ENCODE measurements around the gene CKB.

The CKB gene

GRCh38 chr14:103528146-103528586 lies 5.5 kb upstream of the CKB start:
- Histone ChIP-seq H3K4me1 (ENCODE audit: insufficient read depth, low read length, poor library complexity, severe bottlenecking) (peaks cover 13% of the 10 kb centered on the region), H3K9me3 (ENCODE audit: insufficient read depth, low read depth, low read length) (no peaks in the 10 kb centered on the region), H3K9me2 (replicated peaks; ENCODE audit: low read depth, low read length) (no peaks in the 10 kb centered on the region), H3K27me3 (ENCODE audit: insufficient read depth, low read length, poor library complexity, severe bottlenecking) (no peaks in the 10 kb centered on the region), H2AFZ (ENCODE audit: low read length) (no peak overlapping the region; the same call in 1 of the 2 replicates), H3K79me2 (ENCODE audit: insufficient read depth, low read length) (peaks cover 31% of the 10 kb centered on the region; the same call in 1 of the 2 replicates), H3K4me2 (ENCODE audit: low read depth, low read length, poor library complexity, severe bottlenecking) (peak overlapping the region; percentile 79), H3F3A (ENCODE audit: low read depth) (no peaks in the 10 kb centered on the region), H3K9ac (ENCODE audit: low read depth, low read length, poor library complexity, severe bottlenecking) (peak overlapping the region; percentile 83), H3K4me3 (ENCODE audit: low read length, poor library complexity, severe bottlenecking) (peak overlapping the region; percentile 90), H3K36me3 (ENCODE audit: insufficient read depth, low read length) (no peaks in the 10 kb centered on the region), H4K20me1 (ENCODE audit: insufficient read depth, low read length, poor library complexity, severe bottlenecking) (peaks cover 11% of the 10 kb centered on the region)
- TF ChIP-seq, protein P1, sequence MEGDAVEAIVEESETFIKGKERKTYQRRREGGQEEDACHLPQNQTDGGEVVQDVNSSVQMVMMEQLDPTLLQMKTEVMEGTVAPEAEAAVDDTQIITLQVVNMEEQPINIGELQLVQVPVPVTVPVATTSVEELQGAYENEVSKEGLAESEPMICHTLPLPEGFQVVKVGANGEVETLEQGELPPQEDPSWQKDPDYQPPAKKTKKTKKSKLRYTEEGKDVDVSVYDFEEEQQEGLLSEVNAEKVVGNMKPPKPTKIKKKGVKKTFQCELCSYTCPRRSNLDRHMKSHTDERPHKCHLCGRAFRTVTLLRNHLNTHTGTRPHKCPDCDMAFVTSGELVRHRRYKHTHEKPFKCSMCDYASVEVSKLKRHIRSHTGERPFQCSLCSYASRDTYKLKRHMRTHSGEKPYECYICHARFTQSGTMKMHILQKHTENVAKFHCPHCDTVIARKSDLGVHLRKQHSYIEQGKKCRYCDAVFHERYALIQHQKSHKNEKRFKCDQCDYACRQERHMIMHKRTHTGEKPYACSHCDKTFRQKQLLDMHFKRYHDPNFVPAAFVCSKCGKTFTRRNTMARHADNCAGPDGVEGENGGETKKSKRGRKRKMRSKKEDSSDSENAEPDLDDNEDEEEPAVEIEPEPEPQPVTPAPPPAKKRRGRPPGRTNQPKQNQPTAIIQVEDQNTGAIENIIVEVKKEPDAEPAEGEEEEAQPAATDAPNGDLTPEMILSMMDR (conservative IDR thresholded peaks at IDR 0.05; ENCODE audit: low read length), result no peak
- TF ChIP-seq EZH2phosphoT487 (IDR thresholded peaks at IDR 0.05; ENCODE audit: borderline replicate concordance), result no peak

DNA sequence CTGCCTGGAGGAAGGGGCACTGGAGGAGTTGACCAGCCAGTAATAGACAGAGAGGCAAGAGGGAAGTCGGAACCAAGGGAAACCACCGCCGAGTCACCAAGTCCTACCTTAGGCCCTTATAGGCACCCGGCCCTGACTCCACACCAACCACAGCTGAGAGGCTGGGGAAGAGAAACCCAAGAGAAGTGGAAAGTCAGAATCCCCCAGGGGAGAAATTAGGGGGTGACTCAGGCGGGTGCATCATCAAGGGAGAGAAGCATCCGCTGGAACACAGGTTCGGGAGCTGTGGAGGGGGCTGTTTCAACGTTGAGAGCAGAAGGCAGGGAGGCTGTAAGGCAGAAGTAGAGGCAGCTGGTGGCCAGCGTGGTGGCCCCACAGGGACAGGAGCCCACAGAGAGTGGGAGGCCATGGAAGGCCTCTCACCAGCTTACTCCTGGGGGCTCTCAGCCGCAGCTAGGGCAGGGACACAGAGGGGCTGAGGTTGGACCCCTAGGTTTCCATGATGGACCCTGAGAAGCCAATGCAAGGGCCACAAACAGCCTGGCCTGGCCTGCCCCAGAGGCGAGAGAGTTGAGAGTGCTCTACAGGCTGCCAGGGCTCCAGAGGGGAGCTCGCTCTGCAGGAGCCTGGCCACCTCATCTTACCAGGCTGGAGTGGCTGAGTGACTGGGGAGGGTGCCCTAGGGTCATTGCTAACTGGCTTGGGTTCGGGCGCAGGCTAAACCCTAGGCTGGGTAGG lies 4.9 kb upstream of the CKB start:
- Histone ChIP-seq H3K9me3 (ENCODE audit: insufficient read depth, low read depth, low read length) (no peaks in the 10 kb centered on the region), H3K27me3 (ENCODE audit: insufficient read depth, low read length, poor library complexity, severe bottlenecking) (no peaks in the 10 kb centered on the region), H3K79me2 (ENCODE audit: insufficient read depth, low read length) (peaks cover 31% of the 10 kb centered on the region; the same call in 1 of the 2 replicates), H3K4me3 (ENCODE audit: low read length, poor library complexity, severe bottlenecking) (peak overlapping the region; percentile 90), H3K4me2 (ENCODE audit: low read depth, low read length, poor library complexity, severe bottlenecking) (peak overlapping the region; percentile 79), H2AFZ (ENCODE audit: low read length) (no peak overlapping the region), H3K4me1 (ENCODE audit: insufficient read depth, low read length, poor library complexity, severe bottlenecking) (peaks cover 13% of the 10 kb centered on the region), H3K36me3 (ENCODE audit: insufficient read depth, low read length) (no peaks in the 10 kb centered on the region), H3F3A (ENCODE audit: low read depth) (no peaks in the 10 kb centered on the region), H4K20me1 (ENCODE audit: insufficient read depth, low read length, poor library complexity, severe bottlenecking) (peaks cover 11% of the 10 kb centered on the region), H3K9ac (ENCODE audit: low read depth, low read length, poor library complexity, severe bottlenecking) (peak overlapping the region; percentile 83), H3K9me2 (replicated peaks; ENCODE audit: low read depth, low read length) (no peaks in the 10 kb centered on the region)
- no peak for TF ChIP-seq EZH2phosphoT487 (IDR thresholded peaks at IDR 0.05; ENCODE audit: borderline replicate concordance)
- TF ChIP-seq, protein P1 (conservative IDR thresholded peaks at IDR 0.05; ENCODE audit: low read length), result no peak

- Histone ChIP-seq H3K4me2 (ENCODE audit: low read depth, low read length, poor library complexity, severe bottlenecking) (no peak overlapping the region), H3K4me1 (ENCODE audit: insufficient read depth, low read length, poor library complexity, severe bottlenecking) (peaks cover 13% of the 10 kb centered on the region)
Measured at GRCh38 chr14:103526914-103527248, 4.3 kb upstream of the CKB start.

More at GRCh38 chr14:103526914-103527248, 4.3 kb upstream of the CKB start:
- Histone ChIP-seq H4K20me1 (ENCODE audit: insufficient read depth, low read length, poor library complexity, severe bottlenecking) (peaks cover 11% of the 10 kb centered on the region), H3K9me2 (replicated peaks; ENCODE audit: low read depth, low read length) (no peaks in the 10 kb centered on the region), H3K4me3 (ENCODE audit: low read length, poor library complexity, severe bottlenecking) (no peak overlapping the region), H3K9me3 (ENCODE audit: insufficient read depth, low read depth, low read length) (no peaks in the 10 kb centered on the region), H3K79me2 (ENCODE audit: insufficient read depth, low read length) (peaks cover 31% of the 10 kb centered on the region; the same call in 1 of the 2 replicates), H3K27me3 (ENCODE audit: insufficient read depth, low read length, poor library complexity, severe bottlenecking) (no peaks in the 10 kb centered on the region), H3F3A (ENCODE audit: low read depth) (no peaks in the 10 kb centered on the region), H3K36me3 (ENCODE audit: insufficient read depth, low read length) (no peaks in the 10 kb centered on the region), H2AFZ (ENCODE audit: low read length) (no peak overlapping the region), H3K9ac (ENCODE audit: low read depth, low read length, poor library complexity, severe bottlenecking) (no peak overlapping the region)
- TF ChIP-seq, protein P1 (conservative IDR thresholded peaks at IDR 0.05; ENCODE audit: low read length), result no peak
- no peak for TF ChIP-seq EZH2phosphoT487 (IDR thresholded peaks at IDR 0.05; ENCODE audit: borderline replicate concordance)

All from Loucy (cell line).